Neural cell (in vitro differentiated cells): ENCODE data around the gene SPAAR.

ENCODE experiments used
- CTCF ChIP-seq: fragments of 450-650 bp; IDR thresholded peaks from 2 replicates; pipeline ENCODE4 v1.5.1; 2014; ENCODE audit warnings: antibody characterized with exemption, mild to moderate bottlenecking, moderate library complexity; ENCODE audit not compliant: poor library complexity, severe bottlenecking
- TAF1 ChIP-seq: IDR thresholded peaks from 2 replicates; pipeline ENCODE4 v1.6.1; 2012; ENCODE audit warnings: low read depth
- TF ChIP-seq, protein P1 (sequence below): IDR thresholded peaks from 2 replicates; pipeline ENCODE4 v1.6.1; 2012; ENCODE audit warnings: borderline replicate concordance

- TF ChIP-seq CTCF = no peak
- TF ChIP-seq, protein P1, sequence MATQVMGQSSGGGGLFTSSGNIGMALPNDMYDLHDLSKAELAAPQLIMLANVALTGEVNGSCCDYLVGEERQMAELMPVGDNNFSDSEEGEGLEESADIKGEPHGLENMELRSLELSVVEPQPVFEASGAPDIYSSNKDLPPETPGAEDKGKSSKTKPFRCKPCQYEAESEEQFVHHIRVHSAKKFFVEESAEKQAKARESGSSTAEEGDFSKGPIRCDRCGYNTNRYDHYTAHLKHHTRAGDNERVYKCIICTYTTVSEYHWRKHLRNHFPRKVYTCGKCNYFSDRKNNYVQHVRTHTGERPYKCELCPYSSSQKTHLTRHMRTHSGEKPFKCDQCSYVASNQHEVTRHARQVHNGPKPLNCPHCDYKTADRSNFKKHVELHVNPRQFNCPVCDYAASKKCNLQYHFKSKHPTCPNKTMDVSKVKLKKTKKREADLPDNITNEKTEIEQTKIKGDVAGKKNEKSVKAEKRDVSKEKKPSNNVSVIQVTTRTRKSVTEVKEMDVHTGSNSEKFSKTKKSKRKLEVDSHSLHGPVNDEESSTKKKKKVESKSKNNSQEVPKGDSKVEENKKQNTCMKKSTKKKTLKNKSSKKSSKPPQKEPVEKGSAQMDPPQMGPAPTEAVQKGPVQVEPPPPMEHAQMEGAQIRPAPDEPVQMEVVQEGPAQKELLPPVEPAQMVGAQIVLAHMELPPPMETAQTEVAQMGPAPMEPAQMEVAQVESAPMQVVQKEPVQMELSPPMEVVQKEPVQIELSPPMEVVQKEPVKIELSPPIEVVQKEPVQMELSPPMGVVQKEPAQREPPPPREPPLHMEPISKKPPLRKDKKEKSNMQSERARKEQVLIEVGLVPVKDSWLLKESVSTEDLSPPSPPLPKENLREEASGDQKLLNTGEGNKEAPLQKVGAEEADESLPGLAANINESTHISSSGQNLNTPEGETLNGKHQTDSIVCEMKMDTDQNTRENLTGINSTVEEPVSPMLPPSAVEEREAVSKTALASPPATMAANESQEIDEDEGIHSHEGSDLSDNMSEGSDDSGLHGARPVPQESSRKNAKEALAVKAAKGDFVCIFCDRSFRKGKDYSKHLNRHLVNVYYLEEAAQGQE = no peak
- TF ChIP-seq TAF1 = no peak
Observed at GRCh38 chr9:35951736-35952135, 42.4 kb downstream of the SPAAR start.
